HepG2 (cell line): ENCODE measurements around the gene NDOR1. TPM values are rescaled to one million over a fixed set of nuclear protein-coding genes. Genes with fewer than 3 reads are reported as not detected.

Experiments used
- BATF2 ChIP-seq: sonication (generic); formaldehyde crosslinking; IDR thresholded peaks from 2 replicates; pipeline ENCODE4 v1.8.0; 2022; ENCODE audit warnings: mild to moderate bottlenecking, missing genetic modification reagents, moderate library complexity
- FOXA1 ChIP-seq, 2 experiments: fragments of 450-650 bp in 1 of 2; sonication (generic) in 1 of 2; formaldehyde crosslinking in 1 of 2; IDR thresholded peaks; 2 replicates each; pipeline versions ENCODE4 v1.4.0 to v1.6.1; 2016 to 2020; ENCODE audit warnings: missing genetic modification reagents in 1 of 2
- HNF1B ChIP-seq: sonication (generic); formaldehyde crosslinking; IDR thresholded peaks from 2 replicates; pipeline ENCODE4 v1.5.1; 2020; ENCODE audit warnings: mild to moderate bottlenecking, moderate library complexity, missing genetic modification reagents
- HNRNPL ChIP-seq: fragments of 200-400 bp; formaldehyde crosslinking; IDR thresholded peaks from 2 replicates; pipeline ENCODE4 v1.6.1; 2017; ENCODE audit warnings: mild to moderate bottlenecking, low read depth, low read length
- KDM2A ChIP-seq: sonication (generic); formaldehyde crosslinking; IDR thresholded peaks from 2 replicates; pipeline ENCODE4 v1.4.0; 2020; ENCODE audit warnings: low read depth, missing genetic modification reagents, borderline replicate concordance
- RNF2 ChIP-seq: fragments of 450-650 bp; conservative IDR thresholded peaks from 2 replicates; pipeline ENCODE4 v1.6.1; 2016; ENCODE audit warnings: low read depth
- SAP130 ChIP-seq: IDR thresholded peaks from 2 replicates; pipeline ENCODE4 v1.6.1; 2016; ENCODE audit warnings: low read depth
- TAF1 ChIP-seq: sonication (generic); formaldehyde crosslinking; IDR thresholded peaks from 2 replicates; pipeline ENCODE4 v1.4.0; 2020; ENCODE audit warnings: missing genetic modification reagents
- TCF12 ChIP-seq, 2 experiments: fragments of 450-650 bp in 1 of 2; sonication (generic) in 1 of 2; formaldehyde crosslinking in 1 of 2; IDR thresholded peaks; 2 replicates each; pipeline versions ENCODE4 v1.6.1 to v1.8.0; 2017 to 2022; ENCODE audit warnings: antibody characterized with exemption in 1 of 2, mild to moderate bottlenecking in 1 of 2, missing genetic modification reagents in 1 of 2, moderate library complexity in 1 of 2
- XRCC5 ChIP-seq: fragments of 200-400 bp; formaldehyde crosslinking; optimal IDR thresholded peaks from 2 replicates; pipeline ENCODE3; 2017; ENCODE audit warnings: mild to moderate bottlenecking, low read length
- ZBTB25 ChIP-seq: IDR thresholded peaks from 2 replicates; pipeline ENCODE4 v1.6.1; 2018; ENCODE audit warnings: missing genetic modification reagents
- ZBTB33 ChIP-seq: sonication (generic); formaldehyde crosslinking; IDR thresholded peaks from 2 replicates; pipeline ENCODE4 v1.4.0; 2020; ENCODE audit warnings: missing genetic modification reagents
- ZNF318 ChIP-seq: sonication (generic); formaldehyde crosslinking; IDR thresholded peaks from 2 replicates; pipeline ENCODE4 v1.4.0; 2020; ENCODE audit warnings: mild to moderate bottlenecking, missing genetic modification reagents
- polyA plus RNA-seq, 8 experiments: library from polyadenylated mRNA; depleted of rRNA in 3 of 8; stranded (reverse) in 7 of 8; unstranded in 1 of 8; fragments of >200 nt; fragmentation: Illumina TruSeq in 4 of 8; extraction: Trizol in 4 of 8; gene quantifications; 2 replicates each; pipeline versions ENCODE4 v1.2.1 to v1.2.3, GENCODE V29; 2011 to 2016; ENCODE audit warnings: low read depth in 4 of 8, missing spikeins in 1 of 8, mixed read lengths in 1 of 8; ENCODE audit not compliant: insufficient read depth in 1 of 8
- total RNA-seq, 5 experiments: library from RNA; depleted of rRNA; stranded (reverse); fragments of >200 nt; fragmentation: Illumina TruSeq; extraction: Trizol; gene quantifications; 2 replicates each; pipeline ENCODE4 v1.2.3, GENCODE V29; 2016; ENCODE audit warnings: low read depth in 1 of 5

Gene NDOR1
- total and polyA plus RNA-seq, 2 of the 13 experiments (the other 11 are each of a cell fraction or from before 2014, with no cell fraction given): 3.6 to 8.7 TPM

- peak; percentile 12; the same call in 1 of the 2 replicates for TF ChIP-seq KDM2A (CRISPR knock-in tag)
- TF ChIP-seq RNF2: no peak
- no peak for TF ChIP-seq FOXA1 (IDR thresholded peaks at IDR 0.05)
- peak; percentile 60 for TF ChIP-seq FOXA1 (CRISPR knock-in tag; IDR thresholded peaks at IDR 0.05)
- peak; percentile 25 for TF ChIP-seq XRCC5
- TF ChIP-seq SAP130 (CRISPR knock-in tag): peak; percentile 39; the same call in 1 of the 2 replicates
- TF ChIP-seq TCF12 (IDR thresholded peaks at IDR 0.05): no peak
- TF ChIP-seq TCF12 (CRISPR knock-in tag; IDR thresholded peaks at IDR 0.05): no peak
- TF ChIP-seq ZBTB25 (CRISPR knock-in tag): no peak
- peak; percentile 57; the same call in 1 of the 2 replicates for TF ChIP-seq HNRNPL
- peak; percentile 96 for TF ChIP-seq ZBTB33 (CRISPR knock-in tag)
- TF ChIP-seq TAF1 (CRISPR knock-in tag): 0 out of 2 replicates have a peak, but pooled peaks have one; percentile 15
- 0 out of 2 replicates have a peak, but pooled peaks have one; percentile 18 for TF ChIP-seq HNF1B (CRISPR knock-in tag)
- TF ChIP-seq BATF2 (CRISPR knock-in tag): no peak
- TF ChIP-seq ZNF318 (CRISPR knock-in tag): no peak
- TF ChIP-seq, all 625 proteins: peak for 16
These were observed 32.5 kb downstream of the NDOR1 start (continued) for GRCh38 chr9:137237759-137238726.
